Transverse colon (tissue), 4 donors: ENCODE results near the gene RPS6KC1. TPM values are rescaled to one million over a fixed set of nuclear protein-coding genes. Genes with fewer than 3 reads are reported as not detected.
"Not testable (repeated sequence)": the region's sequence is repeated elsewhere in the genome, so short reads cannot be mapped to it uniquely, and the experiment has no call there.

Source experiments
- DNase-seq: peaks from one replicate; pipeline ENCODE4 v3.0.0-alpha.2; 2019
- H3K27ac ChIP-seq, 4 donors: fragments of 200-600 bp; sonication (generic); 2 replicates each; pipeline ENCODE4 v1.5.1; 2016 to 2018; ENCODE audit warnings: inconsistent platforms in 4 of 4
- H3K27me3 ChIP-seq: fragments of 200-600 bp; sonication (generic); 2 replicates; pipeline ENCODE4 v1.5.1; 2017; ENCODE audit warnings: inconsistent platforms
- H3K36me3 ChIP-seq, 4 donors: fragments of 200-600 bp; sonication (generic); 2 replicates each; pipeline ENCODE4 v1.5.1; 2017 to 2019; ENCODE audit warnings: inconsistent platforms in 4 of 4
- H3K4me1 ChIP-seq, 4 donors: fragments of 200-600 bp; sonication (generic); 2 replicates each; pipeline ENCODE4 v1.5.1; 2017 to 2020; ENCODE audit warnings: inconsistent platforms in 4 of 4
- H3K4me3 ChIP-seq, 4 donors: fragments of 200-600 bp; sonication (generic); 1 replicate in 1 of 4; 2 replicates in 3 of 4; pipeline versions ENCODE4 v1.5.1 to v1.6.1; 2017 to 2019; ENCODE audit warnings: inconsistent platforms in 4 of 4
- H3K9me3 ChIP-seq, 2 donors: fragments of 200-600 bp; sonication (generic); 2 replicates each; pipeline ENCODE4 v1.5.1; 2017 to 2019; ENCODE audit warnings: inconsistent platforms in 2 of 2
- EP300 ChIP-seq: sonication (generic); formaldehyde crosslinking; IDR thresholded peaks from one replicate; pipeline ENCODE4 v1.6.1; 2017; ENCODE audit warnings: antibody characterized with exemption, low read depth
- POLR2A ChIP-seq: fragments of 450-650 bp; IDR thresholded peaks from one replicate; pipeline ENCODE4 v1.6.1; 2016; ENCODE audit warnings: antibody characterized with exemption, mild to moderate bottlenecking, moderate library complexity
- POLR2AphosphoS5 ChIP-seq, 3 donors: sonication (generic); formaldehyde crosslinking; IDR thresholded peaks; one replicate each; pipeline ENCODE4 v1.6.1; 2016; ENCODE audit warnings: antibody characterized with exemption in 3 of 3
- WGBS, 2 donors: methylation state at CpG; one replicate each; pipeline ENCODE4 v1.1.5; 2018; ENCODE audit warnings: low coverage in 1 of 2; 5-methylcytosine and 5-hydroxymethylcytosine counted together
- in situ Hi-C, 4 donors: fragments of 200-750 bp; cut with MboI; loops; one replicate each; pipeline versions ENCODE4 v1.15.0 to v1.15.1; 2017; ENCODE audit warnings: low sequenced_read_pairs in 3 of 4, low pct_ligation_motif_present in 1 of 4, low pct_unique_long_range_greater_than_20kb in 1 of 4
- intact Hi-C: fragments of 100-400 bp; cut with DNase I; formaldehyde crosslinking; loops from one replicate; pipeline ENCODE4 v1.15.1; 2023; ENCODE audit warnings: low total_unique reads
- total RNA-seq, 4 donors: library from RNA; depleted of rRNA; stranded (reverse); fragments of >200 nt; gene quantifications; one replicate each; pipeline ENCODE4 v1.1.0, GENCODE V29; 2016
- TF ChIP-seq, protein P1 (sequence below), 5 experiments: fragments of 200-600 bp in 3 of 5; fragments of 450-650 bp in 2 of 5; sonication (generic) in 3 of 5; IDR thresholded peaks; 1 replicate in 2 of 5; 2 replicates in 3 of 5; pipeline ENCODE4 v1.5.1; 2016 to 2017; ENCODE audit warnings: antibody characterized with exemption in 5 of 5, inconsistent platforms in 3 of 5, mild to moderate bottlenecking in 2 of 5, moderate library complexity in 1 of 5

The RPS6KC1 gene
- total RNA-seq, 4 donors from 2014 or later = 11.5 to 20.3 (median 14.0) TPM

DNA sequence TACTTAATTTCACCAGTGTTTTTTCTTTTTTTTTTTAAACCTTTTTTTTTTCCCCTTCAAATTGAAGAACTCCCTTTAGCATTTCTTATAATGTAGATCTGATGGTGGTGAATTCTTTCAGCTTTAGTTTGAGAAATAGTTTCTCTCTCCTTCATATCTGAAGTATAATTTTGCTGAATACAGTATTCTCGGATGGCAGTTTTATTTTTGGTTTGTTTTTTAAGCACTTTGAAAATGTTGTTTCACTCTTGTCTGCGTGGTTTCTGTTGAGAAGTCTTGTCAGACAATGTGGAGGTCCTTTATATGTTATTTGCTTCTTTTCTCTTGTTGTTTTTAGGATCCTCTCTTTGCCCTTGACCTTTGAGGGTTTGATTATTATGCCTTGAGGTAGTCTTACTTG, 135.1 kb downstream of the RPS6KC1 start:
- Histone ChIP-seq H3K4me1 (no peaks in the 10 kb centered on the region), H3K27me3 (no peaks in the 10 kb centered on the region), H3K4me3 (no peak overlapping the region), H3K9me3 (peaks cover 18 to 34% of the 10 kb centered on the region in 2 donors), H3K36me3 (peaks cover 0 to 8% (median under 1%) of the 10 kb centered on the region in 4 donors), H3K27ac (no peak overlapping the region)
- no peak for DNase-seq
- in situ Hi-C loops (no loop called here), intact Hi-C loops (no loop called here)
- TF ChIP-seq, protein P1, sequence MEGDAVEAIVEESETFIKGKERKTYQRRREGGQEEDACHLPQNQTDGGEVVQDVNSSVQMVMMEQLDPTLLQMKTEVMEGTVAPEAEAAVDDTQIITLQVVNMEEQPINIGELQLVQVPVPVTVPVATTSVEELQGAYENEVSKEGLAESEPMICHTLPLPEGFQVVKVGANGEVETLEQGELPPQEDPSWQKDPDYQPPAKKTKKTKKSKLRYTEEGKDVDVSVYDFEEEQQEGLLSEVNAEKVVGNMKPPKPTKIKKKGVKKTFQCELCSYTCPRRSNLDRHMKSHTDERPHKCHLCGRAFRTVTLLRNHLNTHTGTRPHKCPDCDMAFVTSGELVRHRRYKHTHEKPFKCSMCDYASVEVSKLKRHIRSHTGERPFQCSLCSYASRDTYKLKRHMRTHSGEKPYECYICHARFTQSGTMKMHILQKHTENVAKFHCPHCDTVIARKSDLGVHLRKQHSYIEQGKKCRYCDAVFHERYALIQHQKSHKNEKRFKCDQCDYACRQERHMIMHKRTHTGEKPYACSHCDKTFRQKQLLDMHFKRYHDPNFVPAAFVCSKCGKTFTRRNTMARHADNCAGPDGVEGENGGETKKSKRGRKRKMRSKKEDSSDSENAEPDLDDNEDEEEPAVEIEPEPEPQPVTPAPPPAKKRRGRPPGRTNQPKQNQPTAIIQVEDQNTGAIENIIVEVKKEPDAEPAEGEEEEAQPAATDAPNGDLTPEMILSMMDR (IDR thresholded peaks at IDR 0.05) = no peak
- TF ChIP-seq EP300 (no peak), POLR2A (no peak), POLR2AphosphoS5 (IDR thresholded peaks at IDR 0.05) (no peak)
- WGBS, 2 donors = 74 to 85% methylated on average over 2 of the region's 2 CpGs

DNA sequence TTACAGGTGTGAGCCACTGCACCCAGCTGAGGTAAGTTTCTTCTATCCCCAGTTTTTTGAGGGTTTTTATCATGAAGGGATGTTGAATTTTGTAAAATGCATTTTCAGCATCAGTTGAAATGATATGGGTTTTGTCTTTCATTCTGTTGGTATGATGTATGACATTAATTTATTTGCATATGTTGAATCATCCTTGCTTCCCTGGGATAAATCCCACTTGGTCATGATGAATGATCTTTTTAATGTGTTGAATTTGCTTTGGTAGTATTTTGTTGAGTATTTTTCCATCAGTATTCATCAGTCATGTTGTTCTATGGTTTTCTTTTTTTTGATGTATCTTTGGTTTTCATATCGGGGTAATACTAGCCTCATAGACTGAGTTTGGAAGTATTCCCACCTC, 141.0 kb downstream of the RPS6KC1 start:
- Histone ChIP-seq H3K27ac (no peak overlapping the region), H3K9me3 (peaks cover 5 to 11% of the 10 kb centered on the region in 2 donors), H3K27me3 (no peaks in the 10 kb centered on the region), H3K4me1 (no peaks in the 10 kb centered on the region), H3K36me3 (no peaks in the 10 kb centered on the region), H3K4me3 (no peak overlapping the region)
- TF ChIP-seq EP300 (no peak), POLR2AphosphoS5 (IDR thresholded peaks at IDR 0.05) (no peak), POLR2A (no peak)
- TF ChIP-seq, protein P1 (IDR thresholded peaks at IDR 0.05) = no peak
- 93 to 100% methylated on average over 1 of the region's 1 CpG for WGBS, 2 donors
- intact Hi-C loops = no loop called here
- in situ Hi-C loops = no loop called here
- no peak for DNase-seq

DNA sequence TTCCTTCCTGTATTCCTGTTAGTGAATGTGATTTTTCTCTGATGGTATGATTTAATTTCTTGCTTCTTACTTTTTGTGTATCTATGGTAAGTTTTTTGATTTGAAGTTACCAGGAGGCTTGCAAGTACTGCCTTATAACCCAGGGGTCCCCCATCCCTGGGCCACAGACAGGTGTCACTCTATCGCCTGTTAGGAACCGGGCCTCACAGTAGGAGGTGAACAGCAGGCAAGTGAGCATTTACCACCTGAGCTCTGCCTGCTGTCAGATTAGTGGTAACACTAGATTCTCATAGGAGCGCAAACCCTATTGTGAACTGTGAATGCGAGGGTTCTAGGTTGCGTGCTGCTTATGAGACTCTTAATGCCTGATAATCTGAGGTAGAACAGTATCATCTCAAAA, 143.3 kb downstream of the RPS6KC1 start:
- TF ChIP-seq POLR2AphosphoS5 (IDR thresholded peaks at IDR 0.05) (no peak), POLR2A (no peak), EP300 (no peak)
- TF ChIP-seq, protein P1 (IDR thresholded peaks at IDR 0.05) = no peak
- Histone ChIP-seq H3K36me3 (peaks cover 0 to 12% (median 0%) of the 10 kb centered on the region in 4 donors), H3K4me1 (no peaks in the 10 kb centered on the region), H3K4me3 (no peak overlapping the region), H3K27ac (no peak overlapping the region), H3K27me3 (no peaks in the 10 kb centered on the region), H3K9me3 (peaks cover 5 to 7% of the 10 kb centered on the region in 2 donors)
- 100% methylated on average over 5 of the region's 5 CpGs; no CpG with 5 or more reads in 1 of the 2 donors for WGBS, 2 donors
- in situ Hi-C loops (no loop called here), intact Hi-C loops (no loop called here)
- no peak for DNase-seq

DNA sequence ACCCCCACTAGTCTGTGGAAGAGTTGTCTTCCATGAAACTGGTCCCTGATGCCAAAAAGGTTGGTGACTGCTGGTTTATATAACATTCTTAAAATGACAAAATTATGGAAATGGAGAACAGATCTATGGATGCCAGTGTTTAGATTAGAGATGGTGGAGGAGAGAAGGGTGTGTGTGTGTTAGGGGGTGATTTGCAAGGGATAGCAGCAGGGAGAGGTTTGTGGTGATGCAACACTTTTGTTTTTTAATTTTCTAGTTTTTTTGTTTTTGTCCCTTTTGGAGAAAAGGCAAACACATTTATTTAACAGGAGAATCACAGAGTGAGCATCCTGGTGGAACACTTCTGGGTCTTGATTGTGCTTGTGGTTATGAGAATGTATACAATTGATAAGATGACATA, 143.8 kb downstream of the RPS6KC1 start:
- H3K27ac ChIP-seq = no peak overlapping the region
- in situ Hi-C loops = no loop called here

DNA sequence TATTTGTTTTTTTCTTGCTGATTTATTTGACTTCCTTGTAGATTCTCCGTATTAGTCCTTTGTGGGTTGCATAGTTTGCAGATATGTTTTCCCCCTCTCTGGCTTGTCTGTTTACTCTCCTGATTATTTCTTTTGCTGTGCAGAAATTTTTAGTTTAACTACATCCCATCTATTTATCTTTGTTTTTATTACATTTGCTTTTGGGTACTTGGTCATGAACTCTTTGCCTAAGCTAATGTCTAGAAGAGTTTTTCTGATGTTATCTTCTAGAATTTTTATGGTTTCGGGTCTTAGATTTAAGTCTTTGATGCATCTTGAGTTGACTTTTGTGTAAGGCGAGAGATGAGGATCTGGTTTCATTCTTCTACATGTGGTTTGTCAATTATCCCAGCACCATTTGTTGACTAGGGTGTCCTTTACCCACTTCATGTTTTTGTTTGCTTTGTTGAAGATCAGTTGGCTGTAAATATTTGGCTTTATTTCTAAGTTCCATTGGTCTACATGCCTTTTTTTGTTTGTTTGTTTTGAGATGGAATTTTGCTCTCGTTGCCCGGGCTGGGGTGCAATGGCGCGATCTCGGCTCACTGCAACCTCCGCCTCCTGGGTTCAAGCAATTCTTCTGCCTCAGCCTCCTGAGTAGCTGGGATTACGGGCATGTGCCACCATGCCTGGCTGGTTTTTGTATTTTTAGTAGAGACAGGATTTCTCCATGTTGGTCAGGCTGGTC, 145.4 kb downstream of the RPS6KC1 start:
- intact Hi-C loops, H3K4me3 ChIP-seq, H3K9me3 ChIP-seq, in situ Hi-C loops, DNase-seq, H3K27ac ChIP-seq, H3K27me3 ChIP-seq, H3K4me1 ChIP-seq: not testable (repeated sequence)
- 94 to 96% methylated on average over 7 to 10 of the region's 10 CpGs for WGBS, 2 donors
- H3K36me3 ChIP-seq = peaks cover 0 to 15% (median 0%) of the 10 kb centered on the region in 4 donors

More for the DNA sequence above, 143.8 kb downstream of the RPS6KC1 start:
- H3K4me3 ChIP-seq = no peak overlapping the region
- no peaks in the 10 kb centered on the region for H3K4me1 ChIP-seq
- peaks cover 0 to 15% (median 0%) of the 10 kb centered on the region in 4 donors for H3K36me3 ChIP-seq
- intact Hi-C loops = no loop called here
- DNase-seq = no peak
- TF ChIP-seq POLR2A (no peak), POLR2AphosphoS5 (IDR thresholded peaks at IDR 0.05) (no peak), EP300 (no peak)
- TF ChIP-seq, protein P1 (IDR thresholded peaks at IDR 0.05) = no peak
- no peaks in the 10 kb centered on the region for H3K27me3 ChIP-seq
- H3K9me3 ChIP-seq = peaks cover 5 to 7% of the 10 kb centered on the region in 2 donors
